Left kidney (tissue), 2 donors: ENCODE data around the gene PCDHB14. TPM values are rescaled to one million over a fixed set of nuclear protein-coding genes. Genes with fewer than 3 reads are reported as not detected.
"Not testable (repeated sequence)": the region's sequence is repeated elsewhere in the genome, so short reads cannot be mapped to it uniquely, and the experiment has no call there.

ENCODE experiments used
- DNase-seq: peaks from one replicate; pipeline ENCODE4 v3.0.0-alpha.2; 2013
- polyA plus RNA-seq: library from polyadenylated mRNA; unstranded; fragments of 120-200 nt; gene quantifications from one replicate; pipeline ENCODE4 v1.2.1, GENCODE V29; 2013; ENCODE audit not compliant: insufficient read length

Gene PCDHB14
- polyA plus RNA-seq, 1 donor = 11.3 TPM

DNA sequence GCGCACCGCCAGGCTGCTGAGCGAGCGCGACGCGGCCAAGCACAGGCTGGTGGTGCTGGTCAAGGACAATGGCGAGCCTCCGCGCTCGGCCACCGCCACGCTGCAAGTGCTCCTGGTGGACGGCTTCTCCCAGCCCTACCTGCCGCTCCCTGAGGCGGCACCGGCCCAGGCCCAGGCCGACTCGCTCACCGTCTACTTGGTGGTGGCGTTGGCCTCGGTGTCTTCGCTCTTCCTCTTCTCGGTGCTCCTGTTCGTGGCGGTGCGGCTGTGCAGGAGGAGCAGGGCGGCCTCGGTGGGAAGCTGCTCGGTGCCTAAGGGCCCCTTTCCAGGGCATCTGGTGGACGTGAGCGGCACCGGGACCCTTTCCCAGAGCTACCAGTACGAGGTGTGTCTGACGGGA lies 21.5 kb upstream of the PCDHB14 start:
- not testable (repeated sequence) for DNase-seq

DNA sequence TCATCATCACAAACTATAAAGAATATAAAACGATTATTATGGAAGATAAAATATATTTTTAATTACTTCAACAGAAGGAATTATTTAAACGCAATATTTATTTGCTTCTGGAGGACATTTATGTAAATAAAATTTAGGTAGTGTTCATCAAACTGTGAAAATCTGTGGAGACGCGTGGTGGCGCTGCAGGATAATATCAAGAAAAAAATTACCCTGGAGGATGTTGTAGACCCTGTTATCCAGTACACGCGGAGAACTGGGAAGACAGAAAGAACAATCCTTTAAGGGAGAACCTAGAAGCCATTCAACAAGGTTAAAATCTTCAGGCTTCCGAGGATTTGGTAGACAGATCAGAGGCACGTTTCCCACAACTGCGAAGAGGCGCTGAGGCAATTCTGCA lies 14.7 kb upstream of the PCDHB14 start, which contains the start of gene PCDHB12:
PCDHB12 (plus strand) TSS at position 242 of the 400 bp plus-strand sequence. CDS start 189 bp downstream, outside the sequence.
- DNase-seq = no peak

DNA sequence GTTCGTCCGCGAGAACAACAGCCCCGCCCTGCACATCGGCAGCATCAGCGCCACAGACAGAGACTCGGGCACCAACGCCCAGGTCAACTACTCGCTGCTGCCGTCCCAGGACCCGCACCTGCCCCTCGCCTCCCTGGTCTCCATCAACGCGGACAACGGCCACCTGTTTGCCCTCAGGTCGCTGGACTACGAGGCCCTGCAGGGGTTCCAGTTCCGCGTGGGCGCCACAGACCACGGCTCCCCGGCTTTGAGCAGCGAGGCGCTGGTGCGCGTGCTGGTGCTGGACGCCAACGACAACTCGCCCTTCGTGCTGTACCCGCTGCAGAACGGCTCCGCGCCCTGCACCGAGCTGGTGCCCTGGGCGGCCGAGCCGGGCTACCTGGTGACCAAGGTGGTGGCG lies 12.9 kb upstream of the PCDHB14 start:
- not testable (repeated sequence) for DNase-seq

DNA sequence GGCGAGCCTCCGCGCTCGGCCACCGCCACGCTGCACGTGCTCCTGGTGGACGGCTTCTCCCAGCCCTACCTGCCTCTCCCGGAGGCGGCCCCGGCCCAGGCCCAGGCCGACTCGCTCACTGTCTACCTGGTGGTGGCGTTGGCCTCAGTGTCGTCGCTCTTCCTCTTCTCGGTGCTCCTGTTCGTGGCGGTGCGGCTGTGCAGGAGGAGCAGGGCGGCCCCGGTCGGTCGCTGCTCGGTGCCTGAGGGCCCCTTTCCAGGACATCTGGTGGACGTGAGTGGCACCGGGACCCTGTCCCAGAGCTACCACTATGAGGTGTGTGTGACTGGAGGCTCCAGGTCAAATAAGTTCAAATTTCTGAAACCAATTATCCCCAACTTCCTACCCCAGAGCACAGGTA lies 12.3 kb upstream of the PCDHB14 start:
- not testable (repeated sequence) for DNase-seq

DNA sequence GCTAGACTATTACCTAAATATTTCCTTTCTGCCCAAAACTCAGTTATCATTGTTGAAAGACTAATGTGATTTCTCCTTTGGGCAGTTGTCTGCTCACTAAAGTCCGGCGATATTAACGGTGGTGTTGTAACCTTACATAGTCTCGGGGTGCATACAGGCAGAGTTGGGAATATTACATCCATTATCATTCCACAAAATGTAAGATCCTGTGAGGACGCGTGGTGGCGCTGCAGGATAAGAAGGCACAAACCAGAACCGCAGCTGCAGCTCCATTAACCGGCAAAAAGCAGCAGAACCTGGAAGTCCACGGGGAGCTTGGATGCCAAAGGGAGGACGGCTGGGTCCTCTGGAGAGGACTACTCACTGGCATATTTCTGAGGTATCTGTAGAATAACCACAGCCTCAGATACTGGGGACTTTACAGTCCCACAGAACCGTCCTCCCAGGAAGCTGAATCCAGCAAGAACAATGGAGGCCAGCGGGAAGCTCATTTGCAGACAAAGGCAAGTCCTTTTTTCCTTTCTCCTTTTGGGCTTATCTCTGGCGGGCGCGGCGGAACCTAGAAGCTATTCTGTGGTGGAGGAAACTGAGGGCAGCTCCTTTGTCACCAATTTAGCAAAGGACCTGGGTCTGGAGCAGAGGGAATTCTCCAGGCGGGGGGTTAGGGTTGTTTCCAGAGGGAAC lies 9.3 kb upstream of the PCDHB14 start, which contains the start of gene PCDHB13:
PCDHB13 (plus strand) TSS at position 264 of the 684 bp plus-strand sequence; CDS start at position 469, 205 bp downstream.
- not testable (repeated sequence) for DNase-seq

DNA sequence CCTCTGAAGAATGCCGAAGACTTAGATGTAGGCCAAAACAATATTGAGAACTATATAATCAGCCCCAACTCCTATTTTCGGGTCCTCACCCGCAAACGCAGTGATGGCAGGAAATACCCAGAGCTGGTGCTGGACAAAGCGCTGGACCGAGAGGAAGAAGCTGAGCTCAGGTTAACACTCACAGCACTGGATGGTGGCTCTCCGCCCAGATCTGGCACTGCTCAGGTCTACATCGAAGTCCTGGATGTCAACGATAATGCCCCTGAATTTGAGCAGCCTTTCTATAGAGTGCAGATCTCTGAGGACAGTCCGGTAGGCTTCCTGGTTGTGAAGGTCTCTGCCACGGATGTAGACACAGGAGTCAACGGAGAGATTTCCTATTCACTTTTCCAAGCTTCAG lies 8.6 kb upstream of the PCDHB14 start:
- not testable (repeated sequence) for DNase-seq

DNA sequence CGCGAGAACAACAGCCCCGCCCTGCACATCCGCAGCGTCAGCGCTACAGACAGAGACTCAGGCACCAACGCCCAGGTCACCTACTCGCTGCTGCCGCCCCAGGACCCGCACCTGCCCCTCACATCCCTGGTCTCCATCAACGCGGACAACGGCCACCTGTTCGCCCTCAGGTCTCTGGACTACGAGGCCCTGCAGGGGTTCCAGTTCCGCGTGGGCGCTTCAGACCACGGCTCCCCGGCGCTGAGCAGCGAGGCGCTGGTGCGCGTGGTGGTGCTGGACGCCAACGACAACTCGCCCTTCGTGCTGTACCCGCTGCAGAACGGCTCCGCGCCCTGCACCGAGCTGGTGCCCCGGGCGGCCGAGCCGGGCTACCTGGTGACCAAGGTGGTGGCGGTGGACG lies 7.6 kb upstream of the PCDHB14 start:
- DNase-seq = not testable (repeated sequence)

DNA sequence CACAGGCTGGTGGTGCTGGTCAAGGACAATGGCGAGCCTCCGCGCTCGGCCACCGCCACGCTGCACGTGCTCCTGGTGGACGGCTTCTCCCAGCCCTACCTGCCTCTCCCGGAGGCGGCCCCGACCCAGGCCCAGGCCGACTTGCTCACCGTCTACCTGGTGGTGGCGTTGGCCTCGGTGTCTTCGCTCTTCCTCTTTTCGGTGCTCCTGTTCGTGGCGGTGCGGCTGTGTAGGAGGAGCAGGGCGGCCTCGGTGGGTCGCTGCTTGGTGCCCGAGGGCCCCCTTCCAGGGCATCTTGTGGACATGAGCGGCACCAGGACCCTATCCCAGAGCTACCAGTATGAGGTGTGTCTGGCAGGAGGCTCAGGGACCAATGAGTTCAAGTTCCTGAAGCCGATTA lies 7.1 kb upstream of the PCDHB14 start:
- DNase-seq = not testable (repeated sequence)

DNA sequence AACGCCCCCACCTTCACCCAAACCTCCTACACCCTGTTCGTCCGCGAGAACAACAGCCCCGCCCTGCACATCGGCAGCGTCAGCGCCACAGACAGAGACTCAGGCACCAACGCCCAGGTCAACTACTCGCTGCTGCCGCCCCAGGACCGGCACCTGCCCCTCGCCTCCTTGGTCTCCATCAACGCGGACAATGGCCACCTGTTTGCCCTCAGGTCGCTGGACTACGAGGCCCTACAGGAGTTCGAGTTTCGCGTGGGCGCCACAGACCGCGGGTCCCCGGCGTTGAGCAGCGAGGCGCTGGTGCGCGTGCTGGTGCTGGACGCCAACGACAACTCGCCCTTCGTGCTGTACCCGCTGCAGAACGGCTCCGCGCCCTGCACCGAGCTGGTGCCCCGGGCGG lies 1.7 kb downstream of the PCDHB14 start:
- not testable (repeated sequence) for DNase-seq

DNA sequence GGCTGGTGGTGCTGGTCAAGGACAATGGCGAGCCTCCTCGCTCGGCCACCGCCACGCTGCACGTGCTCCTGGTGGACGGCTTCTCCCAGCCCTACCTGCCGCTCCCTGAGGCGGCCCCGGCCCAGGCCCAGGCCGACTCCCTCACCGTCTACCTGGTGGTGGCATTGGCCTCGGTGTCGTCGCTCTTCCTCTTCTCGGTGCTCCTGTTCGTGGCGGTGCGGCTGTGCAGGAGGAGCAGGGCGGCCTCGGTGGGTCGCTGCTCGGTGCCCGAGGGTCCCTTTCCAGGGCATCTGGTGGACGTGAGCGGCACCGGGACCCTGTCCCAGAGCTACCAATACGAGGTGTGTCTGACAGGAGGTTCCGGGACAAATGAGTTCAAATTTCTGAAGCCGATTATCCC lies 2.3 kb downstream of the PCDHB14 start:
- DNase-seq = not testable (repeated sequence)

DNA sequence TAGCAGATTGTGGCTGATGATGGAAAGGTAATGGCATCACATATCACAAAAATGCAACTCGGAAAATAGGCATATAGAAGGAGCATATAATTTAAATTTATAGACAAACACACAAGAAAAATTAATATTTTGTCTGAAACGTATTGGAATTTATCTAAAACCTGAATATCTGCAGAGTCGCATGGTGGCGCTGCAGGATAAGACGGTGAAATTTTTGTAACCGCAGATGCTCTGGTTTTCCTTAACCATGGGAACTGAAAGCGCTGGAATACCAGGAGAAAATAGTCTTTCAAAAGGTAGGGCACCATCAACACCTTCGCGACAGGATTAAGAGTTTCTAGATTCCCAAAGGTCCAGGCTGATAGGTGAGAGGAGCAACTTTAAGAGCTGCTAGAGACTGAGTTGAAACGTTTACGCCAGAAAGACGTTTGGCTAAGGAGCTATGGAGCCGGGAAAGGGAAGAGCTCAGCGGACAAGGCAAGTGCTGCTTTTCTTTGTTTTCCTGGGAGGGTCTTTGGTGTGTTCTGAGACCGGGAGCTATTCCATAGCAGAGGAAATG lies 11.0 kb downstream of the PCDHB14 start:
- DNase-seq = no peak

DNA sequence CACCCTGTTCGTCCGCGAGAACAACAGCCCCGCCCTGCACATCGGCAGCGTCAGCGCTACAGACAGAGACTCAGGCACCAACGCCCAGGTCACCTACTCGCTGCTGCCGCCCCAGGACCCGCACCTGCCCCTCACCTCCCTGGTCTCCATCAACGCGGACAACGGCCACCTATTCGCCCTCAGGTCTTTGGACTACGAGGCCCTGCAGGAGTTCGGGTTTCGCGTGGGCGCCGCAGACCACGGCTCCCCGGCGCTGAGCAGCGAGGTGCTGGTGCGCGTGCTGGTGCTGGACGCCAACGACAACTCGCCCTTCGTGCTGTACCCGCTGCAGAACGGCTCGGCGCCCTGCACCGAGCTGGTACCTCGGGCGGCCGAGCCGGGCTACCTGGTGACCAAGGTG lies 12.8 kb downstream of the PCDHB14 start:
- not testable (repeated sequence) for DNase-seq

DNA sequence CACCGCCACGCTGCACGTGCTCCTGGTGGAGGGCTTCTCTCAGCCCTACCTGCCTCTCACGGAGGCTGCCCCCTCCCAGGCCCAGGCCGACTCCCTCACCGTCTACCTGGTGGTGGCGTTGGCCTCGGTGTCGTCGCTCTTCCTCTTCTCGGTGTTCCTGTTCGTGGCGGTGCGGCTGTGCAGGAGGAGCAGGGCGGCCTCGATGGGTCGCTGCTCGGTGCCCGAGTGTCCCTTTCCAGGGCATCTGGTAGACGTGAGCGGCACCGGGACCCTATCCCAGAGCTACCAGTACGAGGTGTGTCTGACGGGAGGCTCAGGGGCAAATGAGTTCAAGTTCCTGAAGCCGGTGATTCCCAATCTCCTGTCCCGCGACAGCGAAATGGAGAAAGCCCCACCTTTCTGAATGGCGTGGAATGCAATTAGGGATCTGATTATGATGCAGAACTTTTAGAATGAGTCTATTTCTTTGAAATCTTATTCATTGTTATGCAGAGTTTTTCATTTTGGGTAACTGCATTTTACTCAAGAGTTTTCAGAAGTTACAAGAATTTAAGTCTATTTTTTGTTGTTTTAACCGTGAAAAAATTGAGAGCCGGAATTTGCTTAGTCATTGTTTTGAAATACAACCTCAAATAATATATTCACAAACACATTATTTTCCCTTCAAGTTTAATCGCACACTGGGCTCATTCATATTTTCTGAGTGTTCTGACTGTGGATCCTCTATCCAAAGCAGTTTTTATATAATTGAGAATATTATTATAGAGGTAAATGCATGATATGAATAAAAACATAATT lies 13.6 kb downstream of the PCDHB14 start:
- no peak for DNase-seq

DNA sequence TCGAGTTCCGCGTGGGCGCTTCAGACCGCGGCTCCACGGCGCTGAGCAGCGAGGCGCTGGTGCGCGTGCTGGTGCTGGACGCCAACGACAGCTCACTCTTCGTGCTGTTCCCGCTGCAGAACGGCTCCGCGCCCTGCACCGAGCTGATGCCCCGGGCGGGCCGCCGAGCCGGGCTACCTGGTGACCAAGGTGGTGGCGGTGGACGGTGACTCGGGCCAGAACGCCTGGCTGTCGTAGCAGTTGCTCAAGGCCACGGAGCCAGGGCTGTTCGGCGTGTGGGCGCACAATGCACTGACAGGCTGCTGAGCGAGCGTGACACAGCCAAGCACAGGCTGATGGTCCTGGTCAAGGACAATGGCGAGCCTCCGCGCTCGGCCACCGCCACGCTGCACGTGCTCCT lies 18.4 kb downstream of the PCDHB14 start:
- DNase-seq = no peak

DNA sequence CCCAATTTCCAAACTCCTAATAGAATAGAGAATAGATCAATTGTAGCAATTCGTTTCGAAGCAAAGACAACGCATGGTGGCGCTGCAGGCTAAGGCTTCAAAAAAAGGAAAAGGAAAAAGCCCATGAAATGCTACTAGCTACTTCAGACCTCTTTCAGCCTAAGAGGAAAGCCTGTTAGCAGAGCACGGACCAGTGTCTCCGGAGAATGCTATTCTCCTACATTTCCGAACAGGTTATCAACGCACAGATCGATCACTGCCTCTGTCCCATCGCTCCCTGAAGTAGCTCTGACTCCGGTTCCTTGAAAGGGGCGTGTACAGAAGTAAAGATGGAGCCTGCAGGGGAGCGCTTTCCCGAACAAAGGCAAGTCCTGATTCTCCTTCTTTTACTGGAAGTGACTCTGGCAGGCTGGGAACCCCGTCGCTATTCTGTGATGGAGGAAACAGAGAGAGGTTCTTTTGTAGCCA lies 22.1 kb downstream of the PCDHB14 start, which contains the start of gene PCDHB15:
PCDHB15 (plus strand) TSS at position 146 of the 468 bp plus-strand sequence; CDS start at position 330, 184 bp downstream.
- DNase-seq = peak; percentile 38

DNA sequence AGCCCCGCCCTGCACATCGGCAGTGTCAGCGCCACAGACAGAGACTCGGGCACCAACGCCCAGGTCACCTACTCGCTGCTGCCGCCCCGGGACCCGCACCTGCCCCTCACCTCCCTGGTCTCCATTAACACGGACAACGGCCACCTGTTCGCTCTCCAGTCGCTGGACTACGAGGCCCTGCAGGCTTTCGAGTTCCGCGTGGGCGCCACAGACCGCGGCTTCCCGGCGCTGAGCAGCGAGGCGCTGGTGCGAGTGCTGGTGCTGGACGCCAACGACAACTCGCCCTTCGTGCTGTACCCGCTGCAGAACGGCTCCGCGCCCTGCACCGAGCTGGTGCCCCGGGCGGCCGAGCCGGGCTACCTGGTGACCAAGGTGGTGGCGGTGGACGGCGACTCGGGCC lies 23.8 kb downstream of the PCDHB14 start:
- DNase-seq = not testable (repeated sequence)

DNA sequence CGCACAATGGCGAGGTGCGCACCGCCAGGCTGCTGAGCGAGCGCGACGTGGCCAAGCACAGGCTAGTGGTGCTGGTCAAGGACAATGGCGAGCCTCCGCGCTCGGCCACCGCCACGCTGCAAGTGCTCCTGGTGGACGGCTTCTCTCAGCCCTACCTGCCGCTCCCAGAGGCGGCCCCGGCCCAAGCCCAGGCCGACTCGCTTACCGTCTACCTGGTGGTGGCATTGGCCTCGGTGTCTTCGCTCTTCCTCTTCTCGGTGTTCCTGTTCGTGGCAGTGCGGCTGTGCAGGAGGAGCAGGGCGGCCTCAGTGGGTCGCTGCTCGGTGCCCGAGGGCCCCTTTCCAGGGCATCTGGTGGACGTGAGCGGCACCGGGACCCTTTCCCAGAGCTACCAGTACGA lies 24.3 kb downstream of the PCDHB14 start:
- not testable (repeated sequence) for DNase-seq

DNA sequence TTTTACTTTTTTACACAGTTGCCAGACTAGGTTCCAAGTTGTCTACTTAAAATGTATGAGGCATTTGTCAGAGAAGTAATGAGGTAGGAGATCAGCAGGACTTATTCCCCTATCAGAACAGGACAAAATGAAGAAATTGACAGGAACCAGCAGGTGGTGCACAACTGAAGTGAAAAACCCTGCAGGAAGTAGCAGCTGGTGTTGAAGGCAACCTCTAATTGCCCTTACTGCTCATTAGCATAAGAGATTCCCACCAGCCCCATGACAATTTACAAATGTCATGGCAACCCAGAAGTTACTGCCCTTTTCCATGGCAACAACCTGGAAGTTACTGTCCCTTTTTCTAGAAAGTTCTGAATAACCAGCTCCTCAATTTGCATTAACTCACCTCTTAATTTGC lies 27.4 kb downstream of the PCDHB14 start:
- no peak for DNase-seq

DNA sequence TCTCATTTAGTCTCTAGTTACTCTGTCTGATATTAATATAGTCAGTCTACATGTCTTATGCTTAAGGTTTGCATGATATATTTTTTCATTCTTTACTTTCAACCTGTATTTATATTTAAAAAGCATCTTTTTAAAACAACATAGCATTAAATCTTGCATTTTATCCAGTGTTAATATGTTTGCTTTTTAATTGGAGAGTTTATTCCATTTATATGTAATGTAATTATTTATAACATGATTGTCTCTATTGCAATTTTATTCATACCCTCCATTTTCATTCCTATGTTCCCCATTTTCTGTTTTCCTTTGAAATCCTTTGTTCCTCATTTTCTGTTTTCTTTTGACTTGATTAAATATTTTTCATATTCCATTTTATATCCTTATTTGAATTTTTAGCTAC lies 35.3 kb downstream of the PCDHB14 start:
- no peak for DNase-seq

DNA sequence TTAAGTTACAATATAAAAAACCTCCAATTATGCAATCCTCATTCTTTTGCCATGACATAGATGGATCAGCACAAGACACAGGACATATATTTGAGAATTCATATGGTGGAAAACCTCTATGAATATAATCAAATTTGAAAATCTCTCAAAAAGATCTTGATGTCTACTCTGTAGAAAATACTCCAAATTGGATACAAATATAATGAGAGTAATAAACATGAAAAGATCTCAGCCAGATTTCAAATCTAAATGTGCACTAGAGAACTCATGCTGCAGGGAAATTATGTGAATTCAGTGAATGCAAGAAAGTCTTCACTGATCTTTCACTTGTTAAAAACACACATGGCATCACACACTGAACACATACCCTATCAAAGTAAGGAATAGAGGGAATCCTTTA lies 35.8 kb downstream of the PCDHB14 start:
- DNase-seq = no peak

DNA sequence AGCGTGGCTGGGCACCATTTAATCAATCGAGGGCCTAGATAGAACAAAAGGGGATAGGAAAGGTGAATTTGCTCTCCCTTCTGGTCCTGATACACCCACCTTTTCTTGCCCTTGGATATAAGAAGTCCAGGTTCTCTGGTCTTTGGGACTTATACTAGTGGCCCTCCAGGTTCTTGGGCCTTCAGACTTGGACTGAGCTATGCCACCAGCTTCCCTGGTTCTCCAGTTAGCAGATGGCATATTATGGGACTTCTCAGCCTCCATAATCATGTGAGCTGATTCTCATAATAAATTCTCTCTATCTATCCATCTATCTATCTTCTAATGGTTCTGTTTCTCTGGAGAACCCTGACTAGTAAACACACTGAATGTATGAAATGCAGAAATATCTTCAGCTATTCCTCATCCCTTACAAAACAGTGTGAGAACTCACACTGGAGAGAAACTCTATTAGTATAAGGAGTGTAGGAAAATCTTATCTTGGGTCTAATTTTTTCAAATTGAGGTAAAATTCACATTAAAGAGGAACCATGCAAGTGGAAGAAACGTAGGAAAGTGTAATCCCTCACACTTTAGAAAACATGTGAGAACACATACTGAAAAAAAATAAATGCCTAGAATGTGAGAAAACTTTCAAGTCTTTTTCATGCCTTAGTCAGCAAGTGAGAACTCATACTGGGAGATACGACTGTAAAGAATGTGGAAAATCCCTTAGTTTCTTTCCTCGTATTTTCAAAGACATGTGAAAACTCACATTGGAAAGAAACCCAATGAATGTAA lies 37.5 kb downstream of the PCDHB14 start:
- no peak for DNase-seq

DNA sequence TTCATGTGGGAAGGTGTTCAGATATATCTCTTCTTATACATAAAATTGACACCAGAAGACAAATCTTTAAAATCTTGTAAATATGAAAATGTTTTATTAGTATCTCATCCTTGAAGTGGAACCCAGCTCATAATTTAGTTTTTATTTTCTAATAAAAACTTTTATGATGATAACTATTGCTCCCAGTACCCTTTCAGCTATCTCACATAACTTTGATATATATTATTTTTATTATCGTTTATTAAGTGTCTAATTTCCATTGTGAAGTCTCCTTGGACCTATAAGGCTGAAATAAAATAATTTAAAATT lies 38.0 kb downstream of the PCDHB14 start:
- no peak for DNase-seq
